Measurements from ENCODE around the gene PNMA8B.
"Not testable (repeated sequence)": the region's sequence is repeated elsewhere in the genome, so short reads cannot be mapped to it uniquely, and the experiment has no call there.

Gene PNMA8B

GRCh38 chr19:46533078-46533620, 37.5 kb upstream of the PNMA8B start:
- DNase-seq (ENCODE audit: insufficient read length, low spot score) (no peak), FAIRE-seq (no peak)
- TF ChIP-seq, protein P1, sequence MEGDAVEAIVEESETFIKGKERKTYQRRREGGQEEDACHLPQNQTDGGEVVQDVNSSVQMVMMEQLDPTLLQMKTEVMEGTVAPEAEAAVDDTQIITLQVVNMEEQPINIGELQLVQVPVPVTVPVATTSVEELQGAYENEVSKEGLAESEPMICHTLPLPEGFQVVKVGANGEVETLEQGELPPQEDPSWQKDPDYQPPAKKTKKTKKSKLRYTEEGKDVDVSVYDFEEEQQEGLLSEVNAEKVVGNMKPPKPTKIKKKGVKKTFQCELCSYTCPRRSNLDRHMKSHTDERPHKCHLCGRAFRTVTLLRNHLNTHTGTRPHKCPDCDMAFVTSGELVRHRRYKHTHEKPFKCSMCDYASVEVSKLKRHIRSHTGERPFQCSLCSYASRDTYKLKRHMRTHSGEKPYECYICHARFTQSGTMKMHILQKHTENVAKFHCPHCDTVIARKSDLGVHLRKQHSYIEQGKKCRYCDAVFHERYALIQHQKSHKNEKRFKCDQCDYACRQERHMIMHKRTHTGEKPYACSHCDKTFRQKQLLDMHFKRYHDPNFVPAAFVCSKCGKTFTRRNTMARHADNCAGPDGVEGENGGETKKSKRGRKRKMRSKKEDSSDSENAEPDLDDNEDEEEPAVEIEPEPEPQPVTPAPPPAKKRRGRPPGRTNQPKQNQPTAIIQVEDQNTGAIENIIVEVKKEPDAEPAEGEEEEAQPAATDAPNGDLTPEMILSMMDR (IDR thresholded peaks at IDR 0.05; ENCODE audit: insufficient read depth, missing control alignments), result no peak

- DNase-seq (ENCODE audit: insufficient read length, low spot score) (no peak), FAIRE-seq (no peak)
- TF ChIP-seq, protein P1 (IDR thresholded peaks at IDR 0.05; ENCODE audit: insufficient read depth, missing control alignments), result no peak
Measured at GRCh38 chr19:46530636-46531035, 35.0 kb upstream of the PNMA8B start.

GRCh38 chr19:46529622-46530451, 34.2 kb upstream of the PNMA8B start:
- DNase-seq (ENCODE audit: insufficient read length, low spot score) (peak; percentile 72), FAIRE-seq (peak; percentile 41)
- TF ChIP-seq, protein P1 (IDR thresholded peaks at IDR 0.05; ENCODE audit: insufficient read depth, missing control alignments), result peak; percentile 93

DNA sequence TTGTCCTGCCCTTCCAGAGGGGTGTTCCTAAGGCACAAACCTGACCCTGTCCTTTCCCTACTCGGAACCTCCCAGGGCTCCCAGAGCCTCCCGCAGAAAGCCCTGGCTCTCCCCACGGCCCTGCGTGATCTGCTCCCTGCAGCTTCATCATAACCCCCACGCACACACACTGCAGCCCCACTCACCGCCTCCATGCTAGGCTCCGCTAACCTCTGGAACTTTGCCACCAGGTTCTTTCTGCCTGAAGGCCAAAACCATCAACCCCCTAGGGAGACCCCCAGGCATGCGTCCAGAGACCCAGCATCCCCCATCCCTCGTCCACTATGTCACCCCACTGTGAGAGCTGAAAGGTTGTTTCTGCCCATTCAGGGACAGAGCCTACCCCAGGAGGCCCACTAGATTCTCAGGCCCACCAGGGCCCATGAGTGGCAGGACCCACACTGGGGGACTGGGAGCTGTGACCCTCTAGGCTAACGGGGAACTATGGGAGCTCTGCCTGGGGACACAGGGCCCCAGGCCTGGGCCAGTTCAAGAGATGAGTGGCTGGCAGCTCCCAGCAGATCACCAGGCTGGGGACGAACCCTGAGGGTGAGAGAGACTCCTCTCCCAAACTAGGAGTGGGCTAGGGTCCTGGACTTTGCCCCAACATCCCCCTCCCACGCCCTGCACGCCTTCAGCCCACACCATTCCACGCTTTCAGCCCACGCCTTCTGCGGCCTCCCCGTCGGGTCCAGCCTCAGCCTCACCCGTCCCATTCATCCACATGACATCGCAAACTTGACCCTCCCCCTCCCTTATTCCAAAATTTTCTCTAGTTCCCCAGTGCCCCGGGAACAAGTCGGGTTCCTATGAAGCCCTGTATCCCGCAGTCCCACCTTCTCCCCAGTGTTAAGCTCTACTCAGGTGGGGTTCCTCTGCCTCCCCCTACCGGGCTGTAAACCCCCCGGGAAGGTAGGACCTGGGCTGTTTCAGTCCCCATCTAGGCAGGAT, 33.2 kb upstream of the PNMA8B start:
- no peak for FAIRE-seq
- TF ChIP-seq, protein P1 (IDR thresholded peaks at IDR 0.05; ENCODE audit: insufficient read depth, missing control alignments), result no peak
- DNase-seq (ENCODE audit: insufficient read length, low spot score), result no peak

DNA sequence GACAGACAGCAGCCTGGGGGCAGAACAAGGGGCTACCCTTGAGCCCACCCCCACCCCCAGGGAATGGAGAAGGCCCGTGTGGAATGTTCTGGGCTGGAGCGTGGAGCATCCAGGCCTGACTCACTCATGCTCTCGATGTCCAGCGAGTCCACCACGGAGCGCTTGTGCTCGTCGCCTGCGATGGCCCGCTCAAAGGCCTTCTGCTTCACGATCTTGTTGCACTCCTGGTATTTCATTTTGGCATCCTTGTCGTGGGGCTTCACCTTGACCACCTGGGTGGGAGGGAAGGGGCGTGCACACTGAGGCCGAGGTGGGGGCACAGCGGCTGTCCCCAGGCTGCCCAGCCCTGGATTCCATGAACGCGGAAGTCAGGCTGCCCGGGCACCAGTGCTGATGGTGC, 31.1 kb upstream of the PNMA8B start:
- not testable (repeated sequence) for DNase-seq (ENCODE audit: insufficient read length, low spot score); FAIRE-seq

DNA sequence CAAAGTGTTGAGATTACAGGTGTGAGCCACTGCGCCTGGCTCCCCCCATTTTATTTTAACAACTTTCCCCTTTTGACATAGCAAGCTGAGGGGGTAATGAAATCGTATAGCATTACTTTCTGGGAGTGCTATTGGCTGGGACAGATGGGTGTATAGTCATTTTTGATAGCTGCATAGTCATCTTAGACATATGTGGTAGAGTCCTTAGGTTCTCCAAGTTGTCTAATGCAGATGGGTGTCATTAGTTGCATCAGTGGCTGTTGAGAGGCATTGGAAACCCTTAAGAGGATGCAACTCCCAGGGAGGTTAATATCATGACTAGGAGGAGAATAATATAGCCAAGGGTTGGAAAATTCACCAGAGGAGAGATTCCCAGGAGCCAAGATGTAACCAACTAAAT, 28.6 kb upstream of the PNMA8B start:
- FAIRE-seq (no peak), DNase-seq (ENCODE audit: insufficient read length, low spot score) (no peak)
- TF ChIP-seq, protein P1 (IDR thresholded peaks at IDR 0.05; ENCODE audit: insufficient read depth, missing control alignments), result no peak

GRCh38 chr19:46522988-46523387, 27.3 kb upstream of the PNMA8B start:
- not testable (repeated sequence) for DNase-seq (ENCODE audit: insufficient read length, low spot score); FAIRE-seq
